ENCODE measurements around the gene ZDHHC21. TPM values are rescaled to one million over a fixed set of nuclear protein-coding genes. Genes with fewer than 3 reads are reported as not detected.

ZDHHC21 gene
- total RNA-seq, 2 donors from 2014 or later, result 8.0 to 11.6 TPM

GRCh38 chr9:14584571-14584970 lies 108.7 kb downstream of the ZDHHC21 start:
- TF ChIP-seq POLR2AphosphoS5 (IDR thresholded peaks at IDR 0.05) (no peak), POLR2A (IDR thresholded peaks at IDR 0.05) (no peak)
- TF ChIP-seq, protein P1, sequence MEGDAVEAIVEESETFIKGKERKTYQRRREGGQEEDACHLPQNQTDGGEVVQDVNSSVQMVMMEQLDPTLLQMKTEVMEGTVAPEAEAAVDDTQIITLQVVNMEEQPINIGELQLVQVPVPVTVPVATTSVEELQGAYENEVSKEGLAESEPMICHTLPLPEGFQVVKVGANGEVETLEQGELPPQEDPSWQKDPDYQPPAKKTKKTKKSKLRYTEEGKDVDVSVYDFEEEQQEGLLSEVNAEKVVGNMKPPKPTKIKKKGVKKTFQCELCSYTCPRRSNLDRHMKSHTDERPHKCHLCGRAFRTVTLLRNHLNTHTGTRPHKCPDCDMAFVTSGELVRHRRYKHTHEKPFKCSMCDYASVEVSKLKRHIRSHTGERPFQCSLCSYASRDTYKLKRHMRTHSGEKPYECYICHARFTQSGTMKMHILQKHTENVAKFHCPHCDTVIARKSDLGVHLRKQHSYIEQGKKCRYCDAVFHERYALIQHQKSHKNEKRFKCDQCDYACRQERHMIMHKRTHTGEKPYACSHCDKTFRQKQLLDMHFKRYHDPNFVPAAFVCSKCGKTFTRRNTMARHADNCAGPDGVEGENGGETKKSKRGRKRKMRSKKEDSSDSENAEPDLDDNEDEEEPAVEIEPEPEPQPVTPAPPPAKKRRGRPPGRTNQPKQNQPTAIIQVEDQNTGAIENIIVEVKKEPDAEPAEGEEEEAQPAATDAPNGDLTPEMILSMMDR (IDR thresholded peaks at IDR 0.05), result no peak
- H3K36me3 ChIP-seq, result no peaks in the 10 kb centered on the region
- no peaks in the 10 kb centered on the region for H3K4me1 ChIP-seq (replicated peaks)
- H3K4me3 ChIP-seq, result no peak overlapping the region
- no peak overlapping the region for H3K27ac ChIP-seq
- H3K27me3 ChIP-seq (replicated peaks; ENCODE audit: insufficient read depth), result no peaks in the 10 kb centered on the region
- DNase-seq (ENCODE audit: low spot score), result no peak
- intact Hi-C loops (cut with DNase I), result no loop called here
- WGBS, result 61% methylated on average over 4 of the region's 4 CpGs
- no peaks in the 10 kb centered on the region for H3K9me3 ChIP-seq

DNA sequence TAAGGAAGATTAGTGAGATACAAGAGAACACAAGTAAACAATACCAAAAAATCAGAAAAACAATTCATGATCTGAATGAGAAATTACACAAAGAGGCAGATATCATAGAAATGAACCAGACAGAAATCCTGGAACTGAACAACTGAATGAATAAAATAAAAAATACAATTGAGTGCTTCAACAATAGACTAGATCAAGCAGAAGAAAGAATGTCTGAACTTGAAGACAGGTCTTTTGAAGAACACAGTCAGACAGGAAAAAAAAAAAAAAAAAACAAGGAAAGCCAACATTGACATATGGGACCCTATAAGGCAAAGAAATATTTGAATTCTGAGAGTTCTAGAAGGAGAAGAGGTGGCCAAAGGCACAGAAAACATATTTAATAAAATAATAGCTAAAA lies 115.2 kb downstream of the ZDHHC21 start:
- intact Hi-C loops (cut with DNase I), result no loop called here
- Histone ChIP-seq H3K27me3 (replicated peaks; ENCODE audit: insufficient read depth) (no peaks in the 10 kb centered on the region), H3K4me1 (replicated peaks) (no peaks in the 10 kb centered on the region), H3K36me3 (no peaks in the 10 kb centered on the region), H3K4me3 (no peak overlapping the region), H3K27ac (no peak overlapping the region), H3K9me3 (no peaks in the 10 kb centered on the region)
- TF ChIP-seq, protein P1 (IDR thresholded peaks at IDR 0.05), result no peak
- no peak for TF ChIP-seq POLR2A (IDR thresholded peaks at IDR 0.05)
- no peak for TF ChIP-seq POLR2AphosphoS5 (IDR thresholded peaks at IDR 0.05)
- DNase-seq (ENCODE audit: low spot score), result no peak

DNA sequence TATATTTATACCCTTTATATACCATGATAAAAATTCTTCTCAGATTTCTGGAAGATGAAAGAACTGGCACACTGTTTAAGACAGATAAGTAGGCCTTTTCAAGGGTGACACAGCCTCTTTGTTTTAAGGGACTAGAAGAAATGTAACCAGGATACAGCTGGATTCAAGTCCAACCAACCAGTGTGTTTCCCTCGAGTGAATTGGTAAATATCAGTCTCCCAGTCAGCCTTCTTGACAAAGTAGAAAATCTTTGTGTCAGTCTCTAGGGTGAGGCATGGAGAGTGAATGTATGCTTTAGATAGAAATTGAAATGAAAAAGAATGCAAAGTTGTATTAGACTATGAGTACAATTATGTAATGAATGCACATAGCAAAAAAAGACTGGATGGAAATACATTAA lies 119.1 kb downstream of the ZDHHC21 start:
- H3K9me3 ChIP-seq, result no peaks in the 10 kb centered on the region
- no peak for TF ChIP-seq POLR2A (IDR thresholded peaks at IDR 0.05)
- TF ChIP-seq, protein P1 (IDR thresholded peaks at IDR 0.05), result no peak
- TF ChIP-seq POLR2AphosphoS5 (IDR thresholded peaks at IDR 0.05), result no peak
- H3K4me1 ChIP-seq (replicated peaks), result no peaks in the 10 kb centered on the region
- no peak overlapping the region for H3K4me3 ChIP-seq
- intact Hi-C loops (cut with DNase I), result no loop called here
- no peak overlapping the region for H3K27ac ChIP-seq
- no peaks in the 10 kb centered on the region for H3K36me3 ChIP-seq
- no peaks in the 10 kb centered on the region for H3K27me3 ChIP-seq (replicated peaks; ENCODE audit: insufficient read depth)
- no peak for DNase-seq (ENCODE audit: low spot score)
- WGBS, result 26% methylated on average over 1 of the region's 1 CpG

DNA sequence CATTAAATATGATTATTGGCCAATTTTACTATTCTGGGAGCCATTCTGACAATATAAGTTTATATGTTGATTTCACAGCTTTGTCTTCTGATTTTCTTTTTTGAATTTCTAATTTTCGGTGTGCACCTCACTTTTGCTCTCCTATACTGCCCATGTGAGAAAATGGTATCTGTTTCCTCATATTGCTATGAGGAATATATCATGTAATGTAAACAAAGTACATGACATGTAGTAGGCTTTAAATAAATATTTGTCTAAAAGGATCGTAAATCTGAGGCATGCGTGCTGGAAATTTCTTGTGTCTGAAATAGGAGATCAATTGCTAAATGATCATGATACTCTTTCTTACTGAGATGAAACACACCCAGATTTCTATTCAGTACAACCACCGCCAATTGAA lies 119.9 kb downstream of the ZDHHC21 start:
- WGBS, result 64% methylated on average over 4 of the region's 4 CpGs
- intact Hi-C loops (cut with DNase I), result no loop called here

More for the DNA sequence above, 119.9 kb downstream of the ZDHHC21 start:
- TF ChIP-seq, protein P1 (IDR thresholded peaks at IDR 0.05), result no peak
- TF ChIP-seq POLR2A (IDR thresholded peaks at IDR 0.05), result no peak
- TF ChIP-seq POLR2AphosphoS5 (IDR thresholded peaks at IDR 0.05), result no peak
- Histone ChIP-seq H3K36me3 (no peaks in the 10 kb centered on the region), H3K4me3 (no peak overlapping the region), H3K9me3 (no peaks in the 10 kb centered on the region), H3K4me1 (replicated peaks) (no peaks in the 10 kb centered on the region), H3K27me3 (replicated peaks; ENCODE audit: insufficient read depth) (no peaks in the 10 kb centered on the region), H3K27ac (no peak overlapping the region)
- no peak for DNase-seq (ENCODE audit: low spot score)

All from prostate gland (tissue), 2 donors.